Ishikawa (cell line): ENCODE measurements around the gene ANKHD1.

ENCODE experiments used
- CREB1 ChIP-seq: IDR thresholded peaks from 2 replicates; pipeline ENCODE4 v1.6.1; 2012; ENCODE audit warnings: low read depth
- EP300 ChIP-seq: IDR thresholded peaks from 2 replicates; pipeline ENCODE4 v1.6.1; 2012; ENCODE audit warnings: borderline replicate concordance
- NFIC ChIP-seq: IDR thresholded peaks from 2 replicates; pipeline ENCODE4 v1.6.1; 2012
- RAD21 ChIP-seq: IDR thresholded peaks from 2 replicates; pipeline ENCODE4 v1.6.1; 2012; ENCODE audit warnings: low read depth
- TAF1 ChIP-seq: IDR thresholded peaks from 2 replicates; pipeline ENCODE4 v1.6.1; 2012; ENCODE audit warnings: low read depth, mild to moderate bottlenecking
- YY1 ChIP-seq: IDR thresholded peaks from 2 replicates; pipeline ENCODE4 v1.6.1; 2012; ENCODE audit warnings: low read depth
- ZBTB7A ChIP-seq: IDR thresholded peaks from 2 replicates; pipeline ENCODE4 v1.6.1; 2012; ENCODE audit warnings: low read depth
- TF ChIP-seq, protein P1 (sequence below): IDR thresholded peaks from 2 replicates; pipeline ENCODE4 v1.6.1; 2012
- TF ChIP-seq, protein P2 (sequence below): IDR thresholded peaks from 2 replicates; pipeline ENCODE4 v1.6.1; 2012; ENCODE audit warnings: low read depth, mild to moderate bottlenecking
- TF ChIP-seq, protein P3 (sequence below): IDR thresholded peaks from 2 replicates; pipeline ENCODE4 v1.6.1; 2012

DNA sequence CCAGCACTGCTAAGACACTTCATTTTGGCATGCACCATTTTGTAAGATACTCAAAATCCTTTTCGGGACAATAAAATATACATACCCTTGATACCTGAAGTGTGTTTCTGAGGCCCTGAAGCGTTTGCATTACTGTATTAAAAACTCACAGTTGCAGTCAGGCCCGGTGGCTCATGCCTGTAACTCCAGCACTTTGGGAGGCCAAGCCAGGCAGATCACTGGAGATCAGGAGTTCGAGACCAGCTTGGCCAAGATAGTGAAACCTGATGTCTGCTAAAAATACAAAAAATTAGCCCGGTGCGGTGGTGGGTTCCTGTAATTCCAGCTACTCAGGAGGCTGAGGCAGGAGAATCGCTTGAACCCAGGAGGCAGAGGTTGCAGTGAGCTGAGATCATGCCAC, 143.4 kb downstream of the ANKHD1 start:
- TF ChIP-seq EP300 (no peak), TAF1 (no peak), RAD21 (no peak), YY1 (no peak), CREB1 (no peak), ZBTB7A (no peak), NFIC (no peak)
- TF ChIP-seq, protein P1, sequence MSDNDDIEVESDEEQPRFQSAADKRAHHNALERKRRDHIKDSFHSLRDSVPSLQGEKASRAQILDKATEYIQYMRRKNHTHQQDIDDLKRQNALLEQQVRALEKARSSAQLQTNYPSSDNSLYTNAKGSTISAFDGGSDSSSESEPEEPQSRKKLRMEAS, result no peak
- TF ChIP-seq, protein P2, sequence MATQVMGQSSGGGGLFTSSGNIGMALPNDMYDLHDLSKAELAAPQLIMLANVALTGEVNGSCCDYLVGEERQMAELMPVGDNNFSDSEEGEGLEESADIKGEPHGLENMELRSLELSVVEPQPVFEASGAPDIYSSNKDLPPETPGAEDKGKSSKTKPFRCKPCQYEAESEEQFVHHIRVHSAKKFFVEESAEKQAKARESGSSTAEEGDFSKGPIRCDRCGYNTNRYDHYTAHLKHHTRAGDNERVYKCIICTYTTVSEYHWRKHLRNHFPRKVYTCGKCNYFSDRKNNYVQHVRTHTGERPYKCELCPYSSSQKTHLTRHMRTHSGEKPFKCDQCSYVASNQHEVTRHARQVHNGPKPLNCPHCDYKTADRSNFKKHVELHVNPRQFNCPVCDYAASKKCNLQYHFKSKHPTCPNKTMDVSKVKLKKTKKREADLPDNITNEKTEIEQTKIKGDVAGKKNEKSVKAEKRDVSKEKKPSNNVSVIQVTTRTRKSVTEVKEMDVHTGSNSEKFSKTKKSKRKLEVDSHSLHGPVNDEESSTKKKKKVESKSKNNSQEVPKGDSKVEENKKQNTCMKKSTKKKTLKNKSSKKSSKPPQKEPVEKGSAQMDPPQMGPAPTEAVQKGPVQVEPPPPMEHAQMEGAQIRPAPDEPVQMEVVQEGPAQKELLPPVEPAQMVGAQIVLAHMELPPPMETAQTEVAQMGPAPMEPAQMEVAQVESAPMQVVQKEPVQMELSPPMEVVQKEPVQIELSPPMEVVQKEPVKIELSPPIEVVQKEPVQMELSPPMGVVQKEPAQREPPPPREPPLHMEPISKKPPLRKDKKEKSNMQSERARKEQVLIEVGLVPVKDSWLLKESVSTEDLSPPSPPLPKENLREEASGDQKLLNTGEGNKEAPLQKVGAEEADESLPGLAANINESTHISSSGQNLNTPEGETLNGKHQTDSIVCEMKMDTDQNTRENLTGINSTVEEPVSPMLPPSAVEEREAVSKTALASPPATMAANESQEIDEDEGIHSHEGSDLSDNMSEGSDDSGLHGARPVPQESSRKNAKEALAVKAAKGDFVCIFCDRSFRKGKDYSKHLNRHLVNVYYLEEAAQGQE, result no peak
- TF ChIP-seq, protein P3, sequence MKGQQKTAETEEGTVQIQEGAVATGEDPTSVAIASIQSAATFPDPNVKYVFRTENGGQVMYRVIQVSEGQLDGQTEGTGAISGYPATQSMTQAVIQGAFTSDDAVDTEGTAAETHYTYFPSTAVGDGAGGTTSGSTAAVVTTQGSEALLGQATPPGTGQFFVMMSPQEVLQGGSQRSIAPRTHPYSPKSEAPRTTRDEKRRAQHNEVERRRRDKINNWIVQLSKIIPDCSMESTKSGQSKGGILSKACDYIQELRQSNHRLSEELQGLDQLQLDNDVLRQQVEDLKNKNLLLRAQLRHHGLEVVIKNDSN, result no peak
